OCI-LY1 (cell line): ENCODE results near the gene MACROD2.

ENCODE experiments used
- CTCF ChIP-seq: fragments of 200-600 bp; sonication (generic), shearing (Covaris generic); IDR thresholded peaks from 2 replicates; pipeline ENCODE4 v1.5.1; 2017; ENCODE audit warnings: mild to moderate bottlenecking, antibody characterized with exemption, low read length, moderate library complexity, mixed read lengths
- EZH2 ChIP-seq: fragments of 200-600 bp; sonication (generic), shearing (Covaris generic); IDR thresholded peaks from 2 replicates; pipeline ENCODE4 v1.8.0; 2017; ENCODE audit warnings: borderline replicate concordance, mixed run types, mild to moderate bottlenecking, antibody characterized with exemption, low read length, moderate library complexity, mixed read lengths

- TF ChIP-seq CTCF (no peak), EZH2 (no peak)
These were observed 1501.3 kb downstream of the MACROD2 start for GRCh38 chr20:15496501-15497039.
